B cell (primary cell): Measurements from ENCODE around the gene JUP.

ENCODE experiments used
- EZH2 ChIP-seq: IDR thresholded peaks from 2 replicates; pipeline ENCODE4 v1.6.1; 2012; ENCODE audit warnings: borderline replicate concordance, low read depth, mild to moderate bottlenecking, moderate library complexity, low read length; ENCODE audit not compliant: insufficient read depth, poor library complexity, severe bottlenecking
- TF ChIP-seq, protein P1 (sequence below): fragments of 200-600 bp; IDR thresholded peaks from one replicate; pipeline ENCODE4 v1.8.0; 2022; ENCODE audit warnings: antibody characterized with exemption, mild to moderate bottlenecking

DNA sequence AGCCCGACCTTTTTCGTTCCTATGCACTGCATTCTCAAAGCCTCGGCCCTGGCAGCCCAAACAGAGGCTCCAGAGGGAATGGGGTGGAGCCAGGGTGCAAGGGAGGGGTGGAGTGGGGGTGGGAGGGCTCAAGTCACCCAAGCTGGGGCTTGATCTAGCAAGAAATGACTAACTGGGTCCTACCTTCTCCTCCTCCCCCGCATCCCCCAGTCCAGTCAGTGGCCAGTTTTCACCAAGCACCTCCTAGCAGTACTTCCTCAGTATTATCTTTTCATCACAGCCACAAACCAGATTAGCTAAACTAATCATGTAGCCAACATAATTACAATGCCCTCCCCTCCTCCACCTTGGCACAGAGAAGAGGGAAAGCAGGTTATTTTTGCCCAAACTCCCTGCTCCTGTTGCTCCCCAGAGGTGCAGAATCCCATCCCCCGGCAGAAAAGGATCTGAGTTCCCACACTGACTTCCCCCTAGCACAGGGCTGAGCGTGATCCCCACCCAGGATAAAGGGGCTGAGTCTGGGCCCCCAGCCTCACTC, 2.2 kb downstream of the JUP start:
- TF ChIP-seq, protein P1, sequence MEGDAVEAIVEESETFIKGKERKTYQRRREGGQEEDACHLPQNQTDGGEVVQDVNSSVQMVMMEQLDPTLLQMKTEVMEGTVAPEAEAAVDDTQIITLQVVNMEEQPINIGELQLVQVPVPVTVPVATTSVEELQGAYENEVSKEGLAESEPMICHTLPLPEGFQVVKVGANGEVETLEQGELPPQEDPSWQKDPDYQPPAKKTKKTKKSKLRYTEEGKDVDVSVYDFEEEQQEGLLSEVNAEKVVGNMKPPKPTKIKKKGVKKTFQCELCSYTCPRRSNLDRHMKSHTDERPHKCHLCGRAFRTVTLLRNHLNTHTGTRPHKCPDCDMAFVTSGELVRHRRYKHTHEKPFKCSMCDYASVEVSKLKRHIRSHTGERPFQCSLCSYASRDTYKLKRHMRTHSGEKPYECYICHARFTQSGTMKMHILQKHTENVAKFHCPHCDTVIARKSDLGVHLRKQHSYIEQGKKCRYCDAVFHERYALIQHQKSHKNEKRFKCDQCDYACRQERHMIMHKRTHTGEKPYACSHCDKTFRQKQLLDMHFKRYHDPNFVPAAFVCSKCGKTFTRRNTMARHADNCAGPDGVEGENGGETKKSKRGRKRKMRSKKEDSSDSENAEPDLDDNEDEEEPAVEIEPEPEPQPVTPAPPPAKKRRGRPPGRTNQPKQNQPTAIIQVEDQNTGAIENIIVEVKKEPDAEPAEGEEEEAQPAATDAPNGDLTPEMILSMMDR = no peak
- TF ChIP-seq EZH2 = no peak
